H1 (cell line): Measurements from ENCODE around the gene GPSM1. TPM values are rescaled to one million over a fixed set of nuclear protein-coding genes. Genes with fewer than 3 reads are reported as not detected.

Experiments
- CTCF ChIA-PET: fragments of 300-600 bp; sonication (Branson Sonifier 250); formaldehyde crosslinking; loops from one replicate; lab custom pipeline; 2021; ENCODE audit not compliant: partially characterized antibody; lab: Charles Lee
- POLR2A ChIA-PET: fragments of 300-600 bp; sonication (Branson Sonifier 250); formaldehyde crosslinking; loops from one replicate; lab custom pipeline; 2021; ENCODE audit warnings: inconsistent platforms; ENCODE audit not compliant: partially characterized antibody; lab: Charles Lee
- DNase-seq, 2 experiments: peaks; one replicate each; pipeline versions ENCODE4 v3.0.0 to v3.0.0-alpha.2; 2010 to 2022; ENCODE audit warnings: low spot score in 2 of 2, low read depth in 1 of 2, mixed read lengths in 1 of 2
- FAIRE-seq: peaks from 2 replicates; lab custom pipeline; 2011; peaks lifted over from hg19 to GRCh38; lab: Jason Lieb, UNC
- H2AFZ ChIP-seq: 2 replicates; pipeline ENCODE4 v1.8.1; 2012; ENCODE audit warnings: low read length, inconsistent platforms
- H2AK5ac ChIP-seq: 2 replicates; pipeline ENCODE4 v1.6.1; 2013; ENCODE audit warnings: low read depth, low read length
- H2BK120ac ChIP-seq: replicated peaks from 2 replicates; pipeline ENCODE3; 2013; ENCODE audit warnings: low read depth, low read length, inconsistent platforms
- H2BK12ac ChIP-seq: 2 replicates; pipeline ENCODE4 v1.6.1; 2013; ENCODE audit warnings: low read depth, low read length
- H2BK15ac ChIP-seq: 2 replicates; pipeline ENCODE4 v1.6.1; 2013; ENCODE audit warnings: low read length
- H2BK20ac ChIP-seq: 2 replicates; pipeline ENCODE4 v1.6.1; 2013; ENCODE audit warnings: low read length
- H2BK5ac ChIP-seq: 2 replicates; pipeline ENCODE4 v1.6.1; 2013; ENCODE audit warnings: low read depth, low read length
- H3K14ac ChIP-seq: 2 replicates; pipeline ENCODE4 v1.6.1; 2013; ENCODE audit warnings: inconsistent platforms; ENCODE audit not compliant: insufficient read length
- H3K18ac ChIP-seq: 2 replicates; pipeline ENCODE4 v1.6.1; 2013; ENCODE audit warnings: low read length; ENCODE audit errors: extremely low read depth
- H3K23ac ChIP-seq: 2 replicates; pipeline ENCODE4 v1.6.1; 2013; ENCODE audit warnings: inconsistent platforms; ENCODE audit not compliant: insufficient read length
- H3K23me2 ChIP-seq: 2 replicates; pipeline ENCODE4 v1.6.1; 2013; ENCODE audit warnings: low read depth, low read length
- H3K27ac ChIP-seq: 2 replicates; pipeline ENCODE4 v1.6.1; 2011; ENCODE audit warnings: low read depth, low read length, inconsistent platforms
- H3K27me3 ChIP-seq, 4 experiments: replicated peaks in 1 of 4; 1 replicate in 1 of 4; 2 replicates in 3 of 4; pipeline versions ENCODE4 v1.6.1 to v1.8.1; 2011 to 2013; ENCODE audit warnings: low read length in 3 of 4, mild to moderate bottlenecking in 3 of 4, inconsistent platforms in 2 of 4, mixed read lengths in 2 of 4, moderate library complexity in 1 of 4; ENCODE audit not compliant: control insufficient read depth in 3 of 4, insufficient read depth in 3 of 4; ENCODE audit errors: extremely low read depth in 1 of 4
- H3K36me3 ChIP-seq, 4 experiments: 2 replicates each; pipeline versions ENCODE4 v1.6.1 to v1.8.1; 2011 to 2013; ENCODE audit warnings: mild to moderate bottlenecking in 4 of 4, low read length in 3 of 4, moderate library complexity in 2 of 4, control low read depth in 1 of 4, inconsistent platforms in 1 of 4; ENCODE audit not compliant: insufficient read depth in 4 of 4, control insufficient read depth in 2 of 4
- H3K4ac ChIP-seq: replicated peaks from 2 replicates; pipeline ENCODE3; 2013; ENCODE audit warnings: low read length, low read depth, mixed read lengths, inconsistent platforms; ENCODE audit not compliant: insufficient read length
- H3K4me1 ChIP-seq, 4 experiments: replicated peaks in 1 of 4; 1 replicate in 1 of 4; 2 replicates in 3 of 4; pipeline versions ENCODE4 v1.6.1 to v1.8.1; 2011 to 2013; ENCODE audit warnings: low read length in 3 of 4, inconsistent platforms in 2 of 4, mixed read lengths in 1 of 4; ENCODE audit not compliant: insufficient read depth in 4 of 4, control insufficient read depth in 3 of 4
- H3K4me2 ChIP-seq, 2 experiments: 2 replicates each; pipeline versions ENCODE4 v1.6.1 to v1.8.1; 2011 to 2013; ENCODE audit warnings: low read depth in 2 of 2, low read length in 2 of 2, control low read depth in 1 of 2, inconsistent platforms in 1 of 2, mild to moderate bottlenecking in 1 of 2; ENCODE audit not compliant: insufficient read depth in 1 of 2
- H3K4me3 ChIP-seq, 4 experiments: fragments of 200-600, 300-600 bp in 1 of 4; sonication (generic), shearing (Covaris generic), sonication (Bioruptor Twin) in 1 of 4; 2 replicates each; pipeline versions ENCODE4 v1.5.1 to v1.8.1; 2011 to 2016; ENCODE audit warnings: low read length in 4 of 4, low read depth in 3 of 4, control low read depth in 2 of 4, inconsistent platforms in 2 of 4, mild to moderate bottlenecking in 2 of 4, mixed read lengths in 1 of 4, moderate library complexity in 1 of 4; ENCODE audit not compliant: insufficient read depth in 2 of 4; ENCODE audit errors: extremely low read depth in 1 of 4
- H3K56ac ChIP-seq: replicated peaks from 2 replicates; pipeline ENCODE3; 2013; ENCODE audit warnings: low read depth, mild to moderate bottlenecking, mixed read lengths, low read length, inconsistent platforms; ENCODE audit not compliant: insufficient read length
- H3K79me1 ChIP-seq: 2 replicates; pipeline ENCODE4 v1.6.1; 2013; ENCODE audit warnings: low read depth, low read length, control low read depth
- H3K79me2 ChIP-seq, 2 experiments: 2 replicates each; pipeline versions ENCODE4 v1.6.1 to v1.8.1; 2012 to 2013; ENCODE audit warnings: low read length in 2 of 2, mild to moderate bottlenecking in 2 of 2, inconsistent platforms in 1 of 2; ENCODE audit not compliant: insufficient read depth in 2 of 2, control insufficient read depth in 1 of 2
- H3K9ac ChIP-seq, 4 experiments: replicated peaks in 1 of 4; 1 replicate in 1 of 4; 2 replicates in 3 of 4; pipeline versions ENCODE4 v1.6.1 to v1.8.1; 2011 to 2013; ENCODE audit warnings: low read depth in 3 of 4, low read length in 3 of 4, control low read depth in 2 of 4, mild to moderate bottlenecking in 2 of 4, moderate library complexity in 2 of 4, inconsistent platforms in 1 of 4; ENCODE audit errors: extremely low read depth in 1 of 4
- H3K9me3 ChIP-seq, 2 experiments: 2 replicates each; pipeline versions ENCODE4 v1.6.1 to v1.8.1; 2012 to 2013; ENCODE audit warnings: mild to moderate bottlenecking in 2 of 2, moderate library complexity in 2 of 2, control low read depth in 1 of 2, inconsistent platforms in 1 of 2, low read depth in 1 of 2, low read length in 1 of 2, mixed read lengths in 1 of 2; ENCODE audit not compliant: insufficient read depth in 2 of 2
- H4K20me1 ChIP-seq, 2 experiments: replicated peaks in 1 of 2; 2 replicates each; pipeline versions ENCODE3 to v1.8.1; 2011 to 2013; ENCODE audit warnings: inconsistent platforms in 2 of 2, low read length in 2 of 2, mild to moderate bottlenecking in 1 of 2; ENCODE audit not compliant: insufficient read depth in 2 of 2, control insufficient read depth in 1 of 2
- H4K5ac ChIP-seq: 2 replicates; pipeline ENCODE4 v1.6.1; 2013; ENCODE audit warnings: low read length, low read depth, mixed read lengths, inconsistent platforms; ENCODE audit not compliant: insufficient read length
- H4K8ac ChIP-seq: 2 replicates; pipeline ENCODE4 v1.8.0; 2013; ENCODE audit warnings: mild to moderate bottlenecking, moderate library complexity, low read length, inconsistent platforms; ENCODE audit not compliant: insufficient read depth; ENCODE audit errors: extremely low read depth
- H4K91ac ChIP-seq: replicated peaks from 2 replicates; pipeline ENCODE3; 2013; ENCODE audit warnings: low read length, mixed read lengths, inconsistent platforms; ENCODE audit not compliant: insufficient read length
- GABPA ChIP-seq: IDR thresholded peaks from 2 replicates; pipeline ENCODE4 v1.6.1; 2011; ENCODE audit warnings: mild to moderate bottlenecking, low read length, moderate library complexity, borderline replicate concordance; ENCODE audit not compliant: insufficient read depth
- SIN3A ChIP-seq, 2 experiments: IDR thresholded peaks in 1 of 2; conservative IDR thresholded peaks in 1 of 2; 2 replicates each; pipeline ENCODE4 v1.6.1; 2011 to 2012; ENCODE audit warnings: low read length in 2 of 2, improper control_type of control experiment in 1 of 2, low read depth in 1 of 2, mild to moderate bottlenecking in 1 of 2
- WGBS, 2 experiments: shearing (Covaris generic) in 1 of 2; methylation state at CpG; one replicate each; pipeline versions ENCODE4 v1.1.6 to v1.1.7; 2013 to 2015; ENCODE audit warnings: low lambda C conversion rate in 2 of 2, mixed read lengths in 2 of 2, inconsistent platforms in 1 of 2, low coverage in 1 of 2, missing lambda C conversion rate in 1 of 2; ENCODE audit not compliant: insufficient replicate concordance in 2 of 2, insufficient coverage in 1 of 2, insufficient read length in 1 of 2; ENCODE audit errors: extremely low coverage in 1 of 2, missing lambda C conversion rate in 1 of 2; 5-methylcytosine and 5-hydroxymethylcytosine counted together
- polyA plus RNA-seq, 7 experiments: library from polyadenylated mRNA; depleted of rRNA in 3 of 7; stranded (reverse) in 5 of 7; unstranded in 2 of 7; fragments of >200 nt in 5 of 7; fragments of 200-250 nt in 2 of 7; gene quantifications; 1 replicate in 5 of 7; 2 replicates in 1 of 7; 4 replicates in 1 of 7; pipeline versions ENCODE4 v1.2.1 to v1.2.3, GENCODE V29; 2011 to 2013; ENCODE audit warnings: missing spikeins in 2 of 7, mixed read lengths in 2 of 7
- total RNA-seq: library from RNA; stranded (reverse); fragmentation: NEBNext Ultra II Directional; extraction: Animal tissue kit (Norgen Biotek cat#: 25700); gene quantifications from 2 replicates; pipeline ENCODE4 v1.2.1, GENCODE V29; 2021

The GPSM1 gene
- total and polyA plus RNA-seq, 2 of the 8 experiments (the other 6 are each of a cell fraction or from before 2014, with no cell fraction given) = 12.8 to 18.0 TPM

DNA sequence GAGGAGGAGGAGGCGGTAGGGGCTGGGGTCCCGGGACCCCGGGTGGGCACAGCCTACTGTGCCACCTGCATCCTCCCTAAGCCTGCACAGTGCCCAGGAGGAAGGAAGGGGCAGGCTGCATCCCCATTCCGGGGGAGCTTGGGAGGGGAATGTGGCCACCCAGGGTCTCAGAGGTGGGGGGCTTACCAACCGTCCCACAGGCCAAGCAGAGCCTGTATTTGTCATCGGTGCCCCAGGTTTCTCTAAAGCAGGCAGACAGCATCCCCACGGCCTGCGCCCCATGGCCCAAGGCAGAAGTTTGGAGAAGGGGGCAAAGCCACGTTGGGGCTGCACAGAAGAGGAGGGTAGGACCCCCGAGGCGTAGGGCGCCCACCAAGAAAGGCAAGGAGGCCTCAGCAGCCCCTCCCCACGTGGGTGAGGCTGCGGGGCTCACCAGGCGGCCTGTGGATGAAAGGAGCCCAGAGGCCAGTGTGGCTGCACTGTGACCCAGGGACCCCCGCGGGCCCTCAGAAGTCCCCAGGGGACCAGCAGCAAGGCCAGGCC lies 507 bp upstream of the GPSM1 start:
- Histone ChIP-seq H3K23ac (no peak overlapping the region), H4K5ac (peak overlapping the region; percentile 36), H2BK5ac (peak overlapping the region; percentile 88; the same call in 1 of the 2 replicates), H2AK5ac (no peak overlapping the region), H3K18ac (peak overlapping the region; percentile 60), H3K4me2 (peak overlapping the region; percentile 38 to 59), H3K56ac (peak overlapping the region; percentile 42), H3K36me3 (no peaks in the 10 kb centered on the region), H3K9me3 (no peaks in the 10 kb centered on the region), H2BK120ac (peak overlapping the region; percentile 70), H3K9ac (0 out of 7 replicates have a peak overlapping the region, but pooled peaks of 1 of the 4 experiments have one; percentile 25), H3K79me1 (no peaks in the 10 kb centered on the region), H3K4me3 (peak overlapping the region in 2 of 4 experiments; percentile 46 to 63; a peak in 3 of 8 replicates), H2BK12ac (peak overlapping the region; percentile 92; the same call in 1 of the 2 replicates), H3K23me2 (peaks cover 4% of the 10 kb centered on the region; the same call in 1 of the 2 replicates), H4K91ac (peak overlapping the region; percentile 91), H2BK15ac (0 out of 2 replicates have a peak overlapping the region, but pooled peaks have one; percentile 81), H3K4me1 (peaks cover 0 to 24% (median 20%) of the 10 kb centered on the region in 4 experiments; a peak in 6 of 7 replicates), H3K27ac (no peak overlapping the region), H2BK20ac (0 out of 2 replicates have a peak overlapping the region, but pooled peaks have one; percentile 72), H3K79me2 (no peaks in the 10 kb centered on the region), H3K4ac (peak overlapping the region; percentile 87), H4K20me1 (peaks cover 0 to 5% of the 10 kb centered on the region in 2 experiments), H3K14ac (no peak overlapping the region), H2AFZ (no peak overlapping the region), H4K8ac (no peak overlapping the region; the same call in 1 of the 2 replicates), H3K27me3 (no peaks in the 10 kb centered on the region)
- POLR2A ChIA-PET = interaction anchor here (0.9 to 1.4 kb wide), 4 partner anchors 9 to 337 kb away, joined by 3 to 5 read pairs (median 4); no protein-coding TSS in a partner anchor
- DNase-seq = no peak
- FAIRE-seq = no peak
- TF ChIP-seq SIN3A (conservative IDR thresholded peaks at IDR 0.05 in 1 of 2, IDR thresholded peaks at IDR 0.05 in 1 of 2; ENCODE audit: low read depth in 1 of 2, low read length in 2 of 2) (no peak), GABPA (0 out of 2 replicates have a peak, but pooled peaks have one; percentile 24)
- 70% methylated on average over 10 of the region's 17 CpGs; no CpG with 5 or more reads in 1 of the 2 experiments for WGBS, 2 experiments
- CTCF ChIA-PET = interaction anchor here (0.8 to 1.8 kb wide), 5 partner anchors 16 to 344 kb away, joined by 3 to 5 read pairs (median 3); partner anchors contain the start of gene DNLZ
